Activated T-helper 1 cell treated with anti-CD3 and anti-CD28 coated beads, Interleukin-12 subunit alpha, Interleukin-12 subunit beta, Interleukin-2, Interleukin-4 antibody, amounts not matched to agents 30 ng/mL and 10 ng/mL and 1 ng/mL, durations not matched to agents 14 hours and 24 hours and 36 hours (primary cell): ENCODE data around the gene IFT81. TPM values are rescaled to one million over a fixed set of nuclear protein-coding genes. Genes with fewer than 3 reads are reported as not detected.
A peak's percentile ranks its signal among the peaks of the same experiment; 100 is the strongest.
"Not testable (repeated sequence)": the region's sequence is repeated elsewhere in the genome, so short reads cannot be mapped to it uniquely, and the experiment has no call there.

Experiments used
- DNase-seq: peaks from one replicate; pipeline ENCODE4 v3.0.0; 2021; ENCODE audit warnings: low spot score
- H3K27ac Mint-ChIP-seq: one replicate; pipeline ENCODE4 v1.8.0; 2021; ENCODE audit warnings: mild to moderate bottlenecking, mixed read lengths
- H3K27me3 Mint-ChIP-seq: one replicate; pipeline ENCODE4 v1.8.0; 2022; ENCODE audit warnings: mild to moderate bottlenecking, moderate library complexity, mixed read lengths; ENCODE audit not compliant: insufficient read depth
- H3K36me3 Mint-ChIP-seq: one replicate; pipeline ENCODE4 v1.8.0; 2021; ENCODE audit warnings: low read depth, mixed read lengths
- H3K4me1 Mint-ChIP-seq: one replicate; pipeline ENCODE4 v1.8.0; 2021; ENCODE audit warnings: low read depth, mixed read lengths
- H3K4me3 Mint-ChIP-seq: one replicate; pipeline ENCODE4 v1.8.0; 2021; ENCODE audit warnings: mild to moderate bottlenecking, moderate library complexity, mixed read lengths
- H3K9me3 Mint-ChIP-seq: one replicate; pipeline ENCODE4 v1.8.0; 2021; ENCODE audit warnings: mixed read lengths
- intact Hi-C: fragments of 100-400 bp; cut with micrococcal nuclease; formaldehyde crosslinking; loops from one replicate; pipeline ENCODE4 v1.15.1; 2024
- total RNA-seq: library from RNA; stranded (reverse); gene quantifications from 2 replicates; pipeline ENCODE4 v1.2.3, GENCODE V29; 2022

The IFT81 gene
- total RNA-seq, 1 donor from 2014 or later = 1.2 TPM

GRCh38 chr12:110112335-110112660 is 11.9 kb upstream of the IFT81 start:
- no peaks in the 10 kb centered on the region for H3K4me1 Mint-ChIP-seq
- no peak for DNase-seq
- intact Hi-C loops = no loop called here
- no peak overlapping the region for H3K4me3 Mint-ChIP-seq
- H3K27ac Mint-ChIP-seq = no peak overlapping the region
- no peaks in the 10 kb centered on the region for H3K9me3 Mint-ChIP-seq
- H3K36me3 Mint-ChIP-seq = no peaks in the 10 kb centered on the region
- H3K27me3 Mint-ChIP-seq = peaks cover 16% of the 10 kb centered on the region

DNA sequence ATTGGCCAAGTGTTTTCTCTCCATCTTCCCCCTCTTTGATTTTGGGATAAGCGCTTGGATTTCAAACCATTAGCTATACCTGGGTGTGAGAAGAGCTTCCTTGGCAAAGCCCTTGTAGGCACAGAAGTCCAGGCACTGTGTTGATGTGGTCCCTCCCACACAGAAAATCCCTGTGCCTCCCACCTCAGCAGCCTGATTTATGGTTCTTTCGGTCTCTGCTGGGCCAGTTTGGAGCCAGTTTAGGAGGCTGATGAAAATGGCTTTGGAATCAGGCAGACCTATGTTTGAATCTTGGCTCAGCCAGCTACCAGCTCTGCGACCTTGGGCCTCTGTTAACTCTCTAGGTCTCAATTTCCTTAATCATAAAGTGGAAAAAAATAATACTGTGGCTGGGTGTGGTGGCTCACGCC is 9.6 kb upstream of the IFT81 start:
- H3K4me1 Mint-ChIP-seq = no peaks in the 10 kb centered on the region
- H3K4me3 Mint-ChIP-seq = no peak overlapping the region
- intact Hi-C loops = no loop called here

DNA sequence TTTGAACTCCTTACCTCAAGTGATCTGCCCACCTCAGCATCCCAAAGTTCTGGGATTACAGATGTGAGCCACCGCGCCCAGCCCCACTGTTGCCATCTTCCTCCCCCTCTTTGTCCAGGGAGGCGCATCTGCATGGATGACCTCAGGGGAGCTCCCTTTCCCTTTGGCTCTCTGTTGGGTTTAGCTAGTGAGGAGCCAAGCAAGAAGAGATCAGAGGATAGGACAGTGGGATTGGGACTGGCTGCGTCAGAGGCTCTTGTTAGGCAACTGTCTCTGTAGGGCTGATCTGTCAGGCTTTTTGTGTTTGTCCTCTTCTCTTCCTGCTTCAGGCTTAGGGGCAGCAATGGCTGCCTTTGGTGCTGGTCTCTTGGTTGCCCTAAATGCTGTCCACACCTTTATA is 8.5 kb upstream of the IFT81 start:
- no peaks in the 10 kb centered on the region for H3K36me3 Mint-ChIP-seq
- H3K27ac Mint-ChIP-seq = no peak overlapping the region
- intact Hi-C loops = no loop called here
- no peak for DNase-seq
- peaks cover 24% of the 10 kb centered on the region for H3K27me3 Mint-ChIP-seq
- no peak overlapping the region for H3K4me3 Mint-ChIP-seq
- no peaks in the 10 kb centered on the region for H3K9me3 Mint-ChIP-seq
- no peaks in the 10 kb centered on the region for H3K4me1 Mint-ChIP-seq

More for the DNA sequence above, 9.6 kb upstream of the IFT81 start:
- DNase-seq = no peak
- H3K9me3 Mint-ChIP-seq = no peaks in the 10 kb centered on the region
- H3K36me3 Mint-ChIP-seq = no peaks in the 10 kb centered on the region
- H3K27ac Mint-ChIP-seq = no peak overlapping the region
- H3K27me3 Mint-ChIP-seq = peaks cover 22% of the 10 kb centered on the region

DNA sequence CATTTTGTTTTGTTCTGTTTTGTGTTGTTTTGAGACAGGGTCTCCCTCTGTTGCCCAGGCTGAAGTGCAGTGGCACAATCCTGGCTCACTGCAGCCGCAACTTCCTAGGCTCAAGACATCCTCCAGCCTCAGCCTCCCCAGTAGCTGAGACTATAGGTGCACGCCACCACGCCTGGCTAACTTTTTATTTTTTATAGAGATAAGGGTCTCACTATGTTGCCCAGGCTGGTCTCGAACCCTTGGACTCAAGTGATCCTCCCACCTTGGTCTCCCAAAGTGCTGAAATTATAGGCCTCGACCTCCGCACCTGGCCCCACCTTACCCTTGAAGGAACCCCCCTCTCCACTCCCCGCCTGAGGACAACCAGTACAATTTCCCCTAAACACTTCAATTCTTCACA is 7.5 kb upstream of the IFT81 start:
- H3K4me1 Mint-ChIP-seq = no peaks in the 10 kb centered on the region

GRCh38 chr12:110117210-110117609 is 6.9 kb upstream of the IFT81 start:
- H3K4me1 Mint-ChIP-seq, H3K4me3 Mint-ChIP-seq, DNase-seq, H3K36me3 Mint-ChIP-seq, H3K9me3 Mint-ChIP-seq, intact Hi-C loops, H3K27ac Mint-ChIP-seq: not testable (repeated sequence)
- peaks cover 26% of the 10 kb centered on the region for H3K27me3 Mint-ChIP-seq

More for the DNA sequence above, 7.5 kb upstream of the IFT81 start:
- intact Hi-C loops = no loop called here
- H3K36me3 Mint-ChIP-seq = no peaks in the 10 kb centered on the region
- no peak for DNase-seq
- peaks cover 24% of the 10 kb centered on the region for H3K27me3 Mint-ChIP-seq
- H3K4me3 Mint-ChIP-seq = no peak overlapping the region
- no peak overlapping the region for H3K27ac Mint-ChIP-seq
- no peaks in the 10 kb centered on the region for H3K9me3 Mint-ChIP-seq

GRCh38 chr12:110117956-110118685 is 6.0 kb upstream of the IFT81 start:
- Mint-ChIP-seq H3K27ac (no peak overlapping the region), H3K36me3 (no peaks in the 10 kb centered on the region), H3K4me1 (no peaks in the 10 kb centered on the region), H3K9me3 (no peaks in the 10 kb centered on the region), H3K4me3 (no peak overlapping the region), H3K27me3 (peaks cover 35% of the 10 kb centered on the region)
- intact Hi-C loops = no loop called here
- no peak for DNase-seq

- Mint-ChIP-seq H3K4me3 (no peak overlapping the region), H3K36me3 (no peaks in the 10 kb centered on the region), H3K9me3 (no peaks in the 10 kb centered on the region), H3K4me1 (no peaks in the 10 kb centered on the region), H3K27ac (no peak overlapping the region), H3K27me3 (peaks cover 38% of the 10 kb centered on the region)
- no peak for DNase-seq
- intact Hi-C loops = loop anchor here (5.0 to 10.0 kb wide), 3 partner anchors 379 to 462 kb away; partner anchors contain the start of genes FAM222A, PPTC7, RAD9B and VPS29
Measured at GRCh38 chr12:110122929-110123328, 1.2 kb upstream of the IFT81 start.

DNA sequence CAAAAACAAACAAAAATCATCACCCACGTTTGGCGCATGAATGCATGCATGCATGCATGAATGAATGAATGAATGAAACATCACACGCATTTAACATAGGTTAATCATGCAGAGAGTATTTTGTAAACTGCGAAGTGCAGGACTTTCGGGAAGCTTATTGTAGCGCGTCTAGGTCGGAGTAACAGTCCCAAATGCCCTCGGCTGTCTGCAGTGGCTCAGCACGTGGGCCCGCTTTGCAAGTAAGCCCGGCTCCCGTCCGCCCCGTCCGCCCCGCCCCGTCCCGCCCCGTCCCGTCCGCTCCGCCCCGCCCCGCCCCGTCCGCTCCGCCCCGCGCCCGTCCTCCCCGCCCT is 263 bp upstream of the IFT81 start:
- Mint-ChIP-seq H3K4me1 (no peaks in the 10 kb centered on the region), H3K9me3 (no peaks in the 10 kb centered on the region), H3K36me3 (no peaks in the 10 kb centered on the region), H3K27ac (peak overlapping the region; percentile 42), H3K27me3 (peaks cover 33% of the 10 kb centered on the region), H3K4me3 (peak overlapping the region; percentile 57)
- no peak for DNase-seq
- intact Hi-C loops = loop anchor here (1.0 to 10.0 kb wide), 8 partner anchors 21 to 461 kb away; partner anchors contain the start of genes ATP2A2, C12orf76, FAM222A and PPTC7

GRCh38 chr12:110126557-110126956 is 2.4 kb downstream of the IFT81 start:
- Mint-ChIP-seq H3K9me3 (no peaks in the 10 kb centered on the region), H3K36me3 (no peaks in the 10 kb centered on the region), H3K4me3 (no peak overlapping the region), H3K27me3 (peaks cover 22% of the 10 kb centered on the region), H3K4me1 (no peaks in the 10 kb centered on the region), H3K27ac (no peak overlapping the region)
- no peak for DNase-seq
- intact Hi-C loops = loop anchor here (10.0 kb wide), 2 partner anchors 412 to 458 kb away; partner anchors contain the start of genes FAM222A and PPTC7

DNA sequence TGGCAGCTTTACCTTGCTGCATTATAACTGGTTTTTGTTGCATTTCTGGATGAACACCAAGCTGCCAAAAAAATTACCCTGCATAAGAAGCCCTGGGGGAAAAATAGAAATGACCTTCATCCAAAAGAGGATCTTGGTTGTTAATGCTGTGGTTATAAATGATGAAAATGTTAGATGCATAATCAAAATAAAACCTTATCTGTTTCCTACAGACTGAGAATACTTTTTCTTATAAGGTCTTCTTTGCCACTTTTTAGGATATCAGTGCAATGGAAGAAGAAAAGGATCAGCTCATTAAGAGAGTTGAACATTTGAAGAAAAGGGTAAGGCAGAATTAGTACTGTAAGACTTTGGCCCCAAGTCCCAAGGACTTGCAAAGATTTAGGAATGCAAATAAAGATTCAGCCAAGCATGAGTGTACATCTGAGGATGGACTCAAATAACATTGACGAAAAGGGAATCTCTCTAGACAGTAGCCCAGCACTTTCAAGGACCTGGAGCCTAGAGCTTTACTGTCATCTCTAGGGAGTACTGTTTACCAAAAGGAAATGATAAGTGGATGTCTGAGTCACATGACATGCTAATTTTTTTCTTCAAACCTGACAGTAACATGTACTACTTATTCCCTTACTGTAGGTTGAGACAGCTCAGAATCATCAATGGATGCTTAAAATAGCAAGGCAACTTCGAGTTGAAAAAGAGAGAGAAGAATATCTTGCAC is 10.7 kb downstream of the IFT81 start:
- Mint-ChIP-seq H3K9me3 (no peaks in the 10 kb centered on the region), H3K4me3 (no peak overlapping the region), H3K4me1 (peaks cover 5% of the 10 kb centered on the region), H3K27me3 (no peaks in the 10 kb centered on the region), H3K27ac (no peak overlapping the region), H3K36me3 (no peaks in the 10 kb centered on the region)
- intact Hi-C loops = no loop called here
- no peak for DNase-seq

- DNase-seq = no peak
- H3K27me3 Mint-ChIP-seq = no peaks in the 10 kb centered on the region
- no peaks in the 10 kb centered on the region for H3K36me3 Mint-ChIP-seq
- no peak overlapping the region for H3K27ac Mint-ChIP-seq
- no peak overlapping the region for H3K4me3 Mint-ChIP-seq
- intact Hi-C loops = no loop called here
- H3K9me3 Mint-ChIP-seq = no peaks in the 10 kb centered on the region
- peaks cover 5% of the 10 kb centered on the region for H3K4me1 Mint-ChIP-seq
Measured at GRCh38 chr12:110135806-110136205, 11.6 kb downstream of the IFT81 start.

DNA sequence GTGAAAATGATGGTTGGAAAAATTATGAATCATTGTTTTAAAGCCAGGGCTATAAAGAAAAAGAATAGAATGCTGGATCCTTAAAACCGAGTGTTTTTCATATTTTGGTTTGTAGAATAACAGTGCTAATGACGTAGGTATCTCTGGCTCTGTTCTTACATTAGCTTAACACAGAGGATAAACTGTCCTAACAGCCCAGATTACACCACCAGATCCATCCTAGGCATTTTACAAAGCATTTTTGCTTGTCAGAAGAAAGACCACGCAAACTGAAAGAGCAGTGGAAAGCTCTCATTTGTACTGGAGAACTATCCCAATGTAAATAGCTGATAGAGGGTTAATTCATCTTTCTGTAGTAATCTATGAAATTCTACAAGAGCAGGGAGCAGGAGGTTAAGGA is 13.6 kb downstream of the IFT81 start:
- no peak for DNase-seq
- H3K27ac Mint-ChIP-seq = no peak overlapping the region
- no peak overlapping the region for H3K4me3 Mint-ChIP-seq
- intact Hi-C loops = no loop called here
- H3K4me1 Mint-ChIP-seq = peaks cover 5% of the 10 kb centered on the region
- H3K36me3 Mint-ChIP-seq = no peaks in the 10 kb centered on the region
- H3K27me3 Mint-ChIP-seq = no peaks in the 10 kb centered on the region
- no peaks in the 10 kb centered on the region for H3K9me3 Mint-ChIP-seq

DNA sequence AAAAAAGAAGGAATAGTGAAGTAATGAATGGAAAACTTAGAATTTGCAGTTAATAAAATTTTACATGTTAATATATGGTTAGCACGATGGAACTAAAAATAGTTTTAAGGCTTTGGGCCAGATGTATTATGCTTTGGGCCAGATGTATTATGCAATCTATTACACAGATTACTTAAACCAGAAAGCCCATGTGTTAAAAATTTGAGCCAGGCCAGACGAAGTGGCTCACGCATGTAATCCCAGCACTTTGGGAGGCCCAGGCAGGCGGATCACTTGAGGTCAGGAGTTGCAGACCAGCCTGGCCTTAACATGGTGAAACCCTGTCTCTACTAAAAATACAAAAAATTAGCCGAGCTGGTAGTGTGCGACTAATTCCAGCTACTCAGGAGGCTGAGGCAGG is 17.2 kb downstream of the IFT81 start:
- H3K36me3 Mint-ChIP-seq = no peaks in the 10 kb centered on the region
- no peaks in the 10 kb centered on the region for H3K27me3 Mint-ChIP-seq
- no peak overlapping the region for H3K27ac Mint-ChIP-seq
- no peak for DNase-seq
- intact Hi-C loops = loop anchor here (1.0 kb wide), 1 partner anchor 14 kb away; no protein-coding TSS in a partner anchor
- no peaks in the 10 kb centered on the region for H3K9me3 Mint-ChIP-seq
- no peak overlapping the region for H3K4me3 Mint-ChIP-seq
- no peaks in the 10 kb centered on the region for H3K4me1 Mint-ChIP-seq
